ENCODE results near the gene RAB11FIP4. TPM values are rescaled to one million over a fixed set of nuclear protein-coding genes. Genes with fewer than 3 reads are reported as not detected.

The RAB11FIP4 gene
- total RNA-seq, 2 donors from 2014 or later: 0.68 to 3.7 TPM

GRCh38 chr17:31534223-31534888, 142.9 kb downstream of the RAB11FIP4 start:
- H3K4me3 ChIP-seq: no peak overlapping the region
- no peak overlapping the region for H3K27ac ChIP-seq

DNA sequence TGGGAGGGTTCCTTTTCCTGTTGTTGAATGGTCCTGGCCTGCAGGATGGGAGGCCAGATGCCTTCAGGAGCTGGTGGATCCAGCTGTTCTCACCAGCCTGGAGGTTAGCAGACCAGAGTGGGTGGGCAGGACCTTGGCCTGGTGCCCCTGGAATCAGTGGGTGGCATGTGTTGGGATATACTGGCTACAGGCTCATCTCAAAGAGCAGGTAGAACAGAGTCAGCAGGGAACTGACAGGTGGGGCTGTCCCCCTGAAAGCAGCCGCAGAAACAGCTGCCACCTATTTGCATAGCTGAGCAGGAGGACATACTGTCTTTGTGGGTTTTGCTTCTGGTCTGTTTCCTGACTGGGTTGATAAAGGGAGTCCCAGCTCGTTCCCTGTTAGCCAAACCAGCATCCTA, 144.1 kb downstream of the RAB11FIP4 start:
- H3K27me3 ChIP-seq (replicated peaks; ENCODE audit: insufficient read depth): no peaks in the 10 kb centered on the region
- TF ChIP-seq, protein P1, sequence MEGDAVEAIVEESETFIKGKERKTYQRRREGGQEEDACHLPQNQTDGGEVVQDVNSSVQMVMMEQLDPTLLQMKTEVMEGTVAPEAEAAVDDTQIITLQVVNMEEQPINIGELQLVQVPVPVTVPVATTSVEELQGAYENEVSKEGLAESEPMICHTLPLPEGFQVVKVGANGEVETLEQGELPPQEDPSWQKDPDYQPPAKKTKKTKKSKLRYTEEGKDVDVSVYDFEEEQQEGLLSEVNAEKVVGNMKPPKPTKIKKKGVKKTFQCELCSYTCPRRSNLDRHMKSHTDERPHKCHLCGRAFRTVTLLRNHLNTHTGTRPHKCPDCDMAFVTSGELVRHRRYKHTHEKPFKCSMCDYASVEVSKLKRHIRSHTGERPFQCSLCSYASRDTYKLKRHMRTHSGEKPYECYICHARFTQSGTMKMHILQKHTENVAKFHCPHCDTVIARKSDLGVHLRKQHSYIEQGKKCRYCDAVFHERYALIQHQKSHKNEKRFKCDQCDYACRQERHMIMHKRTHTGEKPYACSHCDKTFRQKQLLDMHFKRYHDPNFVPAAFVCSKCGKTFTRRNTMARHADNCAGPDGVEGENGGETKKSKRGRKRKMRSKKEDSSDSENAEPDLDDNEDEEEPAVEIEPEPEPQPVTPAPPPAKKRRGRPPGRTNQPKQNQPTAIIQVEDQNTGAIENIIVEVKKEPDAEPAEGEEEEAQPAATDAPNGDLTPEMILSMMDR (IDR thresholded peaks at IDR 0.05): no peak
- H3K9me3 ChIP-seq: no peaks in the 10 kb centered on the region
- peaks cover 8 to 31% of the 10 kb centered on the region in 2 donors for H3K4me1 ChIP-seq (ENCODE audit: control insufficient read depth in 1 of 2, low read depth in 2 of 2)
- DNase-seq (ENCODE audit: low spot score): no peak
- no peak for ATAC-seq (ENCODE audit: insufficient number of reproducible peaks, low FRiP score, low read depth)
- H3K27ac ChIP-seq: no peak overlapping the region
- no peaks in the 10 kb centered on the region for H3K36me3 ChIP-seq
- H3K4me3 ChIP-seq: no peak overlapping the region

More at GRCh38 chr17:31534223-31534888, 142.9 kb downstream of the RAB11FIP4 start:
- Histone ChIP-seq H3K36me3 (no peaks in the 10 kb centered on the region), H3K9me3 (no peaks in the 10 kb centered on the region), H3K27me3 (replicated peaks; ENCODE audit: insufficient read depth) (no peaks in the 10 kb centered on the region), H3K4me1 (ENCODE audit: control insufficient read depth in 1 of 2, low read depth in 2 of 2) (peaks cover 8 to 31% of the 10 kb centered on the region in 2 donors)
- DNase-seq (ENCODE audit: low spot score) (no peak), ATAC-seq (ENCODE audit: insufficient number of reproducible peaks, low FRiP score, low read depth) (no peak)
- TF ChIP-seq, protein P1 (IDR thresholded peaks at IDR 0.05): no peak

- H3K27me3 ChIP-seq (replicated peaks; ENCODE audit: insufficient read depth): no peaks in the 10 kb centered on the region
- H3K4me3 ChIP-seq: no peak overlapping the region
- ATAC-seq (ENCODE audit: insufficient number of reproducible peaks, low FRiP score, low read depth) (no peak), DNase-seq (ENCODE audit: low spot score) (no peak)
- H3K9me3 ChIP-seq: no peaks in the 10 kb centered on the region
- no peaks in the 10 kb centered on the region for H3K36me3 ChIP-seq
- H3K27ac ChIP-seq: no peak overlapping the region
- H3K4me1 ChIP-seq (ENCODE audit: control insufficient read depth in 1 of 2, low read depth in 2 of 2): peaks cover 8 to 31% of the 10 kb centered on the region in 2 donors
- TF ChIP-seq, protein P1 (IDR thresholded peaks at IDR 0.05): no peak
Observed at GRCh38 chr17:31536451-31536850, 145.0 kb downstream of the RAB11FIP4 start.

- Histone ChIP-seq H3K4me3 (no peak overlapping the region), H3K27me3 (replicated peaks; ENCODE audit: insufficient read depth) (no peaks in the 10 kb centered on the region), H3K9me3 (no peaks in the 10 kb centered on the region), H3K4me1 (ENCODE audit: control insufficient read depth in 1 of 2, low read depth in 2 of 2) (peaks cover 8 to 31% of the 10 kb centered on the region in 2 donors), H3K27ac (no peak overlapping the region), H3K36me3 (no peaks in the 10 kb centered on the region)
- DNase-seq (ENCODE audit: low spot score) (no peak), ATAC-seq (ENCODE audit: insufficient number of reproducible peaks, low FRiP score, low read depth) (no peak)
- TF ChIP-seq, protein P1 (IDR thresholded peaks at IDR 0.05): no peak
Observed at GRCh38 chr17:31537565-31538011, 146.1 kb downstream of the RAB11FIP4 start.

- Histone ChIP-seq H3K4me3 (no peak overlapping the region), H3K4me1 (ENCODE audit: control insufficient read depth in 1 of 2, low read depth in 2 of 2) (peaks cover 8 to 29% of the 10 kb centered on the region in 2 donors), H3K9me3 (no peaks in the 10 kb centered on the region), H3K27ac (no peak overlapping the region), H3K36me3 (no peaks in the 10 kb centered on the region), H3K27me3 (replicated peaks; ENCODE audit: insufficient read depth) (no peaks in the 10 kb centered on the region)
- ATAC-seq (ENCODE audit: insufficient number of reproducible peaks, low FRiP score, low read depth): no peak
- TF ChIP-seq, protein P1 (IDR thresholded peaks at IDR 0.05): no peak
- no peak for DNase-seq (ENCODE audit: low spot score)
Observed at GRCh38 chr17:31538080-31538762, 146.7 kb downstream of the RAB11FIP4 start.
